ENCODE measurements around the gene PRKN.
"Not testable (repeated sequence)": the region's sequence is repeated elsewhere in the genome, so short reads cannot be mapped to it uniquely, and the experiment has no call there.

PRKN gene

DNA sequence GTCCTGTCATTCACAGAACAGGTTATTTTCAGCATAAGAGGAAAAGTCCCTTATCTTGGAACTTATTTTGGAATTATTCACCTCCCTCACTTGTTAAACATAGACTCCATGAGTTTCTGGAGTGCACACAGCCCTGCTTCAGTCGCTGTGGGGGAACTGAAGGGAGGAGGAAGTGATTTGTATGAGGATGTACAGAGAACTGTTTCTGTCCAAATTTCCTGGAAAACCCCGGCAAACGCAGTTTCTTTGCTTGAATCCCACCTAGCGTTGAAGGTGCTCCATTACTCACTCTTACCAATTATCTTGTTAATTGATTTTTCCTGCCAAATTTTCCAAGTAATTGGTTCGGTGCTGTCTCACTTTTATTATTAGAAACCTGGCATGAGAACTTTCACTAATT lies 1375.7 kb downstream of the PRKN start:
- no peak for DNase-seq

DNA sequence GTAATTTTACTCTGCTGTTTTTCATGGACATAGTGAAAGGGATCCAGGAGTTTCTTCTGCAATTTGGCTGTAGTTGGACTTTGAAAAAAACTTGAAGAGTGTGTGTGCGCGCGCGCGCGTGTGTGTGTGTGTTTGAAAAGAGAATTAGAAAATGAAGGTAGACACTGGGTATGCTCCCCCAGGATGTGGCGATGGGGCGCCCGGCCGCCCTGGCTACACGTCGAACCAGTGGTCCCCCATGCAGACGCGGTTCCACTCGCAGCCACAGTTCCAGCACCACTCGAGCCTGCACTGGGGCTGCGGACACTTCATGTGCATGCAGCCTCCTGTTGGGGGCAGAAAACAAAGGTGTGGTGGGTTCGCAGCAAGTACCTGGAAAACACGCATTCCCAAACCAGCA lies 1377.7 kb downstream of the PRKN start:
- no peak for DNase-seq

DNA sequence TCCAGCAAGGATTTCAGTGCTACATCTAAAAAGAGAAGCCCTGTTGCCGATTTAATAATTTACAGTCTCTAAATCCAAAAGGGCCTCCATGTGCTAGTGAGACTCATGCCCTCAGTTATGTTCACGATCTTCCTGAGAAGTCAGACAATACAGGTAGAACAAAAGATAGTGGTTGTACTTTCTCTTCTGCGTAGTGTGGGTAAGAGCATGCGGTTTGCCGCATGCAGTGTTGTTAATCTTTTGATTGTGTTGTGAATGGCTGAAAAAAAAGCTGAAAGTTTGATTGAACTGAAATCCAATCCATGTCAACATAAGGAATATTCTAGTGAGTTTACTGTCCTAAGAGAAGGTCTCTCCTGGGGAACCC lies 1379.0 kb downstream of the PRKN start:
- no peak for DNase-seq

DNA sequence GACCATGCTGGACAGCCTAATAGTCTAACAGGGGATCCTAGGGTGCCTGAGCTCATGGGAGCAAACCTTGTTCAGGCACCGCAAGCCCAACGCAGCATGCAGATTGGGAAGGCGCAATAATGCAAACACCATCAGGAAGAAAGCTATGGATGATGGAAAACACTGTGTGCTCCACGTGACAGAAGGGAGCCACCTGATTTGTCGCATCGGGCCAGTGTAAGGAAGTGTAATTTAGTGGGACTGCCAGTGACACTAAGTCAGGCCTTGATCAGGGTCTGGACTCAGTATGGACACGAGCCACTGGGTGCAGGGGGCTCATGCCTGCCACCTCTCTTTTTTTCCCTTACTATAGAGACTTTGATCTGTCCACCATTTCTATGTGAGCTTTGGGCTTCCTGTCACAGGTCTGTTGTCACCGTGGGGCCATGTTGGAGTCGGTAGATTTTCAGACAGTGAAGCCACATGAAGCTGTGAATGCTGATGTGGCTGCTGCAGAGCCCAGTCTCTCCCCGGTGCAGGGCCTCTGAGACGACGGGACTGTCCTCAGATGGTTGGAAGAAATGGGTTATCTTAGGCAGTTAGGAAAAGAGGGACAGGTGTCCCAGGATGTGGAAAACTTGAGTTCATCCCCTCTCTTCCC lies 1379.5 kb downstream of the PRKN start:
- no peak for DNase-seq

DNA sequence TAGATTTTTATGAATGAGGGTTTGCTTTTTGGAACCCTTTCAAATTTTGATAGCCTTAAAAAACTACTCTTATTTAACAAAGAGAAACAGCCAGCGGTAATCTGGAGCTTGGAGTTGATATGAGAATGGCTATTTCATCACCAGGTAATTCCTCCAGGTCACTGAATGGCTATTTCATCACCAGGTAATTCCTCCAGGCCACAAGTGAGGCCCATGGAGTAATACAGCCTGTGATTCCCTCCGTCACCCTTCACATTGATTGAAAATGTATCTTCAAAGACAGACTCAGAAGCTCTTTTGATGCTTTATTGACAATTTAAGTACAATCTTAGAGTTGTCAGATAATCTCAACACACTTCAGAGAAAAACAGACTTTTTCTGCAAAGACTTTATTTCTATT lies 1380.4 kb downstream of the PRKN start:
- DNase-seq, result no peak

DNA sequence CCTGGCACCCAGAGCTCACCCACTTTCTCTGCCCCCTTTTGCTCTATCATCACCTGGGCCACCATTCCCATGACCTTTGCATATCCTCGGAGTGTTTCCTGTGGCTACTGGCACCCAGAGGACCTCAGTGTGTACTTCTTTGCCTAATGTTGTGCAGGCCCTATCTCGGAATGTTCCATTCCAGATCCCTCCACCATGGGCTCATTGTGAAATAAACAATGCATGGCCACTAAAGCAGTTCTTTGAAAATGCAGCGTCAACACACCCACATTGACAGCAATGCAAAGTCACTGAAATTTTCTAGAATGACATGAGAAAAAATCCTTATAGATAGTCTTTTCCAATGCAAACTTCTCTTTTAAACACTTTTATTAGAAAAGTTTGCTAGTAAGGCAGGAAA lies 1380.8 kb downstream of the PRKN start:
- DNase-seq, result no peak

DNA sequence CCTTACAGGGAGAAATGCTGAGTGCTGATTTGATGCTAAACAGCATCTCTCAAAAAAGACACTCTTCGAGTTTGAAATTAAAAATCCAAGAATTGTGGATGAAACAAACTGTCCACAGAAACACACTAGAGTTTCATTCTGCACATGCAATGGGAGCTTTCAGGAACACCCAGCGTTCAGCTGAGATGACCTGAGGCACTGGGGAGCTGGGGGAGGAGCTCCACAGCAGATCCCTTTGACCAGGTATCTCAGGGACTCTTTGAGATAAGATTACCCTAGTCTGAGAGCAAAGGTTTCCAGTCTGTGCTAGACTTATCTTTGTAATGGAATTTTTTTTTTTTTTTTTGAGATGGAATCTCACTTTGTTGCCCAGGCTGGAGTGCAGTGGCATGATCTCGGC lies 1382.9 kb downstream of the PRKN start:
- DNase-seq, result no peak

DNA sequence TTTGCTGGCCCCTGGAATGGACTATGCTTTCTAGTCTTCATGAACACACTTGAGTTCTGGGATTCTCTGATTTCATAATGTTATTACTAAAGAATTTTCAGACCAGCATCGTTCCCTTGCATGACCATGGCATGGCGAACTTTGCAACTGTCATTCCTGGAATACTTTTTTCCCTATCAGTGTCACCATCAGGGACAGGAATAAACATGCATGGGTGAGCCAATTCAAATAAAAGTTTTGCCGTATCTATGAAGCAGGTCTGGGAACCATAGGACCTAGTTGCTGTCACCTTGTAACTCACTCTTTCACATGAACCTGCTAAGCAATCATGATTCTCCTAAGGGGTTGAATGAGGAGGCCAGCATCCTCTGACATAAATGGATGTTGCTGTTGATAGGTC lies 1385.5 kb downstream of the PRKN start:
- DNase-seq, result no peak

DNA sequence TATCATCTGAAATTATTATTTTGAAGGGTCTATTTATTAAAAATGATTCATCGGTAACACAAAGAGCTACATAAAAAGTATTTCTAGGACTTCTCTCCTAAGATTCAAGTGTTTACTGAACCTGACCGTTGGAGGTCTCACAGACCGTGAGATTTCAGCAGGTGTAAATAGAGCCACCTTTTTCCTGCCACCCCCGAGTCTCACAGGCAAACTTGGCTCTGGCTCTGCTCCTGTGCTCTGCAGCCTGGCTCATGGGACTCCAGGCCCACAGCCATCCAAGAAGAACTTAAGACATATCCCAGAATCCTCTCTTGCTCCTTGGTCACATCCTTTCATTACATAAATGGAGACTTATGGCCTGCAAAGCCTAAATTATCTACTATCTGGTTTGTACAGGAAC lies 1385.9 kb downstream of the PRKN start:
- no peak for DNase-seq

DNA sequence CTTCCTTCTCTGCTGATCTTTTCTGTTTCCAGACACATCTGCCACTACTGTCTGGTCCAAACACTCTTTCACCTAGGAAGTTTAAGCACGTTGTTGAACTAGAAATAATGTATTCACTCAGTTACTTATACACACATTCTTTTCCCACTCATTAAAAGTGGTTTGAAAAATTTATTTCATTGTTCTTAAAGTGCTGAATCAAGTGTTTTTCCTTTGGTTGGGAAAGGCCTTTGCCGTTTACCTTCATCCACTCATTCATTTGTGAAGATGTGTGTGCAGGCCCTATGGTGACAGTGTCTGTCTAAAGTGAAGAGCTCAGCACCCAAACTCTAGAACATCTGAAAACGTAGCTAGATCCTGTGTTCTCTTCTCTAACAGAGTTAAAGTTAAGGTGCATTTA lies 1389.6 kb downstream of the PRKN start:
- no peak for DNase-seq

DNA sequence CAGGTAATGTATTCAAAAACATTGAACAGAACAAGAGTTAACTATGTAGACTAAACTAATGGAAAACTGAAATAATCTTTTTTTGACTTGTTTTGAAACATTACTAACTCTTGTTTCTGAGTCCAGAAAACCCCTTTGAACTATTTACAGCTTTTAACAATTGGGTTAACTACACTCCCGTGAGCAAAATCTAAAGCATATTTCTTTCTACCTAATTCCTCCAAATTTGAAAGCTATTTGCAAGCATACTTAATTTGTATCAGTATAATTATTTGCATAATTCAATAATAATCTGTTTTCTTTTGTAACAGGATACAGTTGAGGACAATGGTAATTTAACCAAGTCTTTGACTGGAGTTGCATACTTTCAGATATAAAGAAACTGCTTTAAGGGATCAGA lies 1391.1 kb downstream of the PRKN start:
- no peak for DNase-seq

DNA sequence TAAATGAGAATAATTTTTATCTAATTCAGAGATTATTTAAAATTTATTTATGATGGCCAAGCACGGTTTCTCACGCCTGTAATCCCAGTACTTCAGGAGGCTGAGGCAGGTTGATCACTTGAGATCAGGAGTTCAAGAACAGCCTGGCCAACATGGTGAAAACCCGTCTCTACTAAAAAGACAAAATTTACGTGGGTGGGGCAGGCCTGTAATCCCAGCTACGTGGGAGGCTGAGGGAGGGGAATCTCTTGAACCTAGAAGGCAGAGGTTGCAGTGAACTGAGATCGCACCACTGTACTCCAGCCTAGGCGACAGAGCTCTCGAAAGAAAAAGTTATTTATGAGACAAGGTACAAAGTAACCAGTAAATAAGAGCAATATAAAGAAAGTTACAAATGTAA lies 1394.2 kb downstream of the PRKN start:
- no peak for DNase-seq

DNA sequence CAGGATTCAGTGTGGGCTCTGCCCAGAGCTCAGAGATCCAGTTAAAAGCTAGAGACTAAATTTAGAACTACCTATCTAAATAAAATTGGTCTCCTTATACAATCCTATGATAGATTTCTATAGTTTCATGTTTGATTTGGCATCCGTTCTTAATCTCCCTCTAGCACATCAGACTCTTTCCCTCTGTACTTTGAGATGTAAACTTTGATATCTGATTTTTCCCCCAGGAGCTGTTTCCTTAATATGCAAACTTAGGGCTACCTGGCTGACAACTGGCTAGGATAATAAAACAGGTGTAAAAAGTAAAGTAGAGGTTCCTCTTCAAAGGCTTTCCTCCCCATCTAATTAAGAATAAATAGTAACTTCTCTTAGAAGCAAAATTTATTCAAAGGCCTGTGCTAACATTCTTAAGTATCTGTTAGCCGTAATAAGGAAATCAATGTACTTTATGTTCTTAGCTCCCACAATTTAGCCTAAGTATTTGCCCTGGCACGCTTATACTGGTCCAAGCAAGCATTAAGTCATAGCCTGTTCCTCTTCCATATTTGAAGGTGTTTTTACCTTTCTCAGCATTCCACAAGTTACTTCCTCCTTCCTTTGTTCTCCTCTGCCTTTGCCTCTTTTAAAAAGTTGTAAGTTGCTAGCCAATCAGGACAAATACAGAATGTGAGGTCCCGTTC lies 1396.0 kb downstream of the PRKN start:
- not testable (repeated sequence) for DNase-seq

DNA sequence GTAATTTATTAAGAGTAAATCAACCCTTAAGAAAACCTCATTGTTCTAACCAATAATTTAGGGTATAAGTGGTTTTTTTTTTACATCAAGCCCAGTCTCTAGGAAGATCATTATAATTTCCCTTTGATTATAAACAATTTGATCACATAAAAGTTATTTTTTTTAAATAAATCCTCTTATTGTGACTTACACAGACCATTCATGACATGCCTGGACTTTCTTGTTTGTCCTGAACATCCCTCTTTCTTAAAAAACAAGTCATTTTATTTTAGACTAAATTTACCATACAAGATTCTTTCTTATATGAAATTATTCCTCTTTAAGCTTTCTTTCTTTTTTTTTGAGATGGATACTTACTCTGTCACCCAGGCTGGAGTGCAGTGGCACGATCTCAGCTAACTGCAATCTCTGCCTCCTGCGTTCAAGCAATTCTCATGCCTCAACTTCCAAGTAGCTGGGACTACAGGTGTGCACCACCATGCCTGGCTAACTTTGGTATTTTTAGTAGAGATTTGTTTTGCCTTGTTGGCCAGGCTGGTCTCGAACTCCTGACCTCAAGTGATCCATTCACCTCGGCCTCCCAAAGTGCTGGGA lies 1400.1 kb downstream of the PRKN start:
- DNase-seq, result peak; percentile 1

DNA sequence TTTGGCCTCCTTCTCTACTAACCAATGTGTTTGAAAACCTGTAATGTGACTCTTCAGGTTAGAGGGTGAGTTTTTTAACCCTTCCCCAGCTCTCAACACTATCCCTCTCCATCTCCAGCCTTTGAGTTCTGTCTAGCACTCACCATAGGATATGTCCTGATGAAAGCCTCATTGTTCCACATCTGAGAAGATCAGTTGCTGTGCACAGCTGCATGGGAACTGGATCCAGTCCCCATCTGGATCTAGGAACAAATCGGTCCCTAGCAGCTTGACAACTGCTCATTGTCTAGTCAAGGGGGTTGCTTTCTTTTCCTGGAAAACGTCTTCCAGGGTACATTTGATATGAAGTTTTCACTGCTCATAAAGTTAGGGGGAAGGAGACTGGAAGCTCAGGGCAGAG lies 1408.3 kb downstream of the PRKN start:
- DNase-seq, result no peak

DNA sequence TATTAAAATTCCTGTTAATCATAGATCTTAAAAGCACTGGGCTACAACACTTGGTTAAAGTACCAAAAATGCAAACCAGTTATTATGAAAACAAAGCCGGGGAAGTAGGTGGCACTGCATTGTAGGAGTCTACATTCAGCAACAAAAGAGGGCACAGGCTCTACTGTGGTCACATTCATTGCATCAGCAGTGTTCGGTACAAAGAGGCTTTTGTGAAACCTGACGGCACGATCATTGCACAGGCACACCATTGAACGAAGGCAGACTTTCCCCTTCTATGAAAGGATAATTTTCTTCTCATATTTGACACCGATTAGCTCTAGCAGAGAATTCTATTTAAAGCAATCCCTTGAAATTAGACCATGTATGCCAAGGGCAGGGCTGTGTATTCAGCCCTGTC lies 1409.1 kb downstream of the PRKN start:
- no peak for DNase-seq

DNA sequence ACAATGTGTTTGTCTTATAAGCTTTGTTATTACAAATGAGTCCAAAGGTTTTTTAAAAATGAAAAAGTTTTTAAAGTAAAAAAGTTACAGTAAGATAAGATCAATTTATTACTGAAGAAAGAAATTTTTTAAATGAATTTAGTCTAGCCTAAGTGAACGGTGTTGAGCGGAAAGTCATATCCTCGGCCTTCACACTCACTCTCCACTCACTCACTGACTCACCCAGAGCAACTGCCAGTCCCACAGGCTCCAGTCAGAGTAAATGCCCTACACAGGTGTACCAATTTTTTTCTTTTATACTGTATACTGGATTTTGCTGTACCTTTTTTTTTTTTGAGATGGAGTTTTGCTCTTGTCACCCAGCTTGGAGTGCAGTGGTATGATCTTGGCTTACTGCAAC lies 1411.0 kb downstream of the PRKN start:
- no peak for DNase-seq

DNA sequence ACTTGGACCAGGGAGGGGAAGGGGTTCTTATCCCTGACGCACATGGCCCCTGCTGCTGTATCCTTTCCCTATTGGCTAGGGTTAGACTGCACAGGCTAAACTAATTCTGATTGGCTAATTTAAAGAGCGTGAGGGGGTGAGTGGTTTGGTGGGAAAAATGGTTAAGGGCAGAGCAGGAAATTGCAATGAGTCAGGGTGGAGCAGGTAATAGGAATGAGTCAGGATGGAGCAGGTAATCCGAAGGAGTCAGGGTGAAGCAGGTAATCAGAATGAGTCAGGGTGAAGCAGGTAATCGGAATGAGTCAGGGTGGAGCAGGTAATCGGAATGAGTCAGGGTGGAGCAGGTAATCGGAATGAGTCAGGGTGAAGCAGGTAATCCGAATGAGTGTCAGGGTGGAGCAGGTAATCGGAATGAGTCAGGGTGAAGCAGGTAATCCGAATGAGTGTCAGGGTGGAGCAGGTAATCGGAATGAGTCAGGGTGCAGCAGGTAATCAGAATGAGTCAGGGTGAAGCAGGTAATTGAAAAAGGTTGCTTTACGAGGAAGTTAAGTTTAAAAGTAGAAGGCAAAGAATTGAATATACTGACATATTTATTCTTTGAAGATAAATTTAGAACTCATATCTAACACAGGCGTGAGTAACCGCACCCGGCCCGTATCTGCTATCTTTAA lies 1412.2 kb downstream of the PRKN start:
- DNase-seq, result not testable (repeated sequence)

DNA sequence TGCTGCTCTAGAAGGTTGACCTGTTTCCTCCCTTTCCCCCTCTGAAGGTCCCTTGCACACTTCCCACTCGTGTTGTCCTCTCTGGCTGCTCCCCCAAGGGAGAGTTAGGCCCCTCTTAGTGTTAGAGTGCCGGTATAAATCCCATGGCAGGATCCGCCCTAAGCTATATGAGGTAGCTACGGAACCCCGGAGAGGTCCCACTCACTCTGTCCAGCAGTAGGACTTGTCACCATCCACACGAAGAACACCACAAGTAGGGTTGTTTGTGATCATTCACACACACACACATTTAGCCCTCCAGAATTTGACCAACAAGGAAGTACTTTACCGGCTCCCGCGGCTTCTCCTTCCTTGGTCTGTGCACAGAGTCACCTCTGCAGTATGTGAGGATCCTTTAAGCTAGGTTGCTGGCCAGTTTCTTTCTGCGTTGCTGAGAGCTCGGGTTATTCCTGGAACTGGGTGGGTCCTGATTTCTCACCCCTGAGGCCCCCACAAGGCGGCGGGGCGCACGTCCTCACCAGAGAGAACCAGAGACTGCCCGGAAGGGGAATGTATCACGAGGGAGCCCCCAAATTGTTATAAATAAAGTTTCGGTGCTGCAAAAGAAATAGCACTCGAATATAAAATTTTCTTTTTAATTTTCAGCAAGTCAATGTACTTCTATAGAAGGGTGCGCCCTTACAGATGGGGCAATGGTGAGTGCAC lies 1412.9 kb downstream of the PRKN start:
- DNase-seq, result not testable (repeated sequence)

DNA sequence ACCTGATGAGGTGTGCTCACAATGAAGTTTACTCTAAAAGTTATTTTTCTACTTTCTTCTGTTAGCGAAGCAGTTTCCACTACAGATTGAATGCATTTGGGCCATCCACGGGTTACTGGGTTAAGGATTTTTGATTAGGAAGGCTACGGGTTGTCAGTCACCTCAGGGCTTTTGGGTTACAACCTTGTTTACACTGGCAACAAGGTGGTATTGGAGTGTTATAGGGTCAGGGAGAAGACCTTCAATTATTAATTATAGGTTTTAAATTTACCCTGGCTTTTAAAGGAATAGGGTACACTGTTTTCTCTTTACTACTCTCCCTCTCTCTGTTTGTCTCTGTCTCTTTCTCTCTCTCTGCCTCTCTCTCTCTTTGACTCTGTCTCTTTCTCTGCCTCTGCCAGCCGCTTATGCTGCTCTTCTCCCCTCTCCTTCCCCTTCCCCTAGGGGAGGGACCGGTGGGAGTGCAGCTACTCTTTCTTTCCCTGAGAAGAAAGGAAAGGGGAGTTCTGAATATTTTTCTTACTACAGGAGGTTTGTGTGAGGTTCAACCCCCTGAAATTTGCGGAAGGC lies 1413.5 kb downstream of the PRKN start:
- DNase-seq, result no peak

DNA sequence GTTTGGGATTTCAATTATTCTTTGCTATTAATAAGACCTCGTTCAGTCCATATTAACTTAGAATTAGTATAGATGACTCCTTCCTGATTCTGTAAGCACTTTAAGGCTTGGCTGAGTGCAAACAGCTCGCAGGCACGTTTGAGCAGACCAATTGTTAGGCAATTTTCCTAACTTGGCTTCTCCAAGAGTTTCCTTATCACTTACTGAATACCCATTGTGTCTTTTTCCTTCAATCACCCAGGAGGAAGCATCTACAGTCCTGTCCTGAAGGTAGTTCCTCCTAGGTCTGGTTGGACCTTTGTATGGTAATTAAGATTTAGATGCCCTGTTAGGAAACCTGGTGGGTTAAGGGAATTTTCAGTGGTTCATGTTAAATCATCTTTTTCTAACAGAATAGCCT lies 1414.1 kb downstream of the PRKN start:
- not testable (repeated sequence) for DNase-seq

DNA sequence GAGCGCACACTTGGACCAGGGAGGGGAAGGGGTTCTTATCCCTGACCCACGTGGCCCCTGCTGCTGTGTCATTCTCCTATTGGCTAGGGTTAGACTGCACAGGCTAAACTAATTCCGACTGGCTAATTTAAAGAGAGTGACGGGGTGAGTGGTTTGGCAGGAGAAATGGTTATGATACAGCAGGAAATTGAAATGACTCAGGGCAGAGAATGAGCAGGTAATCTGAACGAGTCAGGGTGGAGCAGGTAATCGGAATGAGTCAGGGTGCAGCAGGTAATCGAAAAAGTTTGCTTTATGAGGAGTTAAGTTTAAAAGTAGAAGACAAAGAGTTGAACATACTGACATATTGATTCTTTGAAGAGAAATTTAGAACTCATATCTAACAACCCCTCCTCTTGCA lies 1417.8 kb downstream of the PRKN start:
- not testable (repeated sequence) for DNase-seq

DNA sequence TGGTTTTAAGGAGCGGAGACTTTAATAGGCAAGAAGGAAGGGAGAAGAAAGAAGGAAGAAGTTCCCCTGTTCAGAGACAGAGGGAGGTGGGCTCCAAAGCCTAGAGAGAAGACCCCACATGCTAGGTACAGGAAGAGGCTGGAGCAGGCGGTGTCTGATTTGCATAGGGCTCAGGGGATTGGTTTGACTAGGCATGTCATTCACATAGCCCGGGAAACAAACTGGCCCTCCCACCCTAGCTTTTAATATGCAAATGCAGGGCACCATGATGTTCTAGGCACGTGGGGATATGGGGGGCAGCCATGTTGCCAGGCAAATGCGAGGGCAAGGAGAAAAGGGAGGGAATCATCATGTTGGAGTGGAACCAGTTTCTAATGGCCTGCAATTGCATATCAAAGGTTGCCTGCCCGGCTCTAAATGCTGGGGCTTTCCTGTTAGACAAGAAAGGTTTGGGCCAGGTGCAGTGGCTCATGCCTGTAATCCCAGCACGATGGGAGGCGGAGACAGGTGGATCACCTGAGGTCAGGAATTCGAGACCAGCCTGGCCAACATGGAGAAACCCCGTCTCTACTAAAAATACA lies 1419.4 kb downstream of the PRKN start:
- no peak for DNase-seq

All from DMS79 treated with DMSO at 0.1 percent for 48 hours (cell line).